Neural cell (in vitro differentiated cells): Measurements from ENCODE around the gene NME9.

Experiments used
- EP300 ChIP-seq: fragments of 450-650 bp; conservative IDR thresholded peaks from 2 replicates; pipeline ENCODE4 v1.6.1; 2014; ENCODE audit warnings: antibody characterized with exemption, mild to moderate bottlenecking, moderate library complexity; ENCODE audit not compliant: poor library complexity, severe bottlenecking
- EZH2 ChIP-seq: fragments of 200-600, 300-800 bp; shearing (Covaris generic), sonication (generic); IDR thresholded peaks from 2 replicates; pipeline ENCODE4 v1.6.1; 2014; ENCODE audit warnings: antibody characterized with exemption, low read length, borderline replicate concordance, mild to moderate bottlenecking; ENCODE audit not compliant: insufficient read depth, poor library complexity, severe bottlenecking
- MXI1 ChIP-seq: fragments of 450-650 bp; conservative IDR thresholded peaks from 2 replicates; pipeline ENCODE4 v1.6.1; 2014; ENCODE audit warnings: antibody characterized with exemption, mild to moderate bottlenecking; ENCODE audit not compliant: poor library complexity, severe bottlenecking
- TAF1 ChIP-seq: IDR thresholded peaks from 2 replicates; pipeline ENCODE4 v1.6.1; 2012; ENCODE audit warnings: low read depth
- TF ChIP-seq, protein P1 (sequence below): fragments of 450-650 bp; IDR thresholded peaks from 2 replicates; pipeline ENCODE4 v1.5.1; 2014; ENCODE audit warnings: antibody characterized with exemption, mild to moderate bottlenecking, moderate library complexity; ENCODE audit not compliant: poor library complexity, severe bottlenecking

- TF ChIP-seq, protein P1, sequence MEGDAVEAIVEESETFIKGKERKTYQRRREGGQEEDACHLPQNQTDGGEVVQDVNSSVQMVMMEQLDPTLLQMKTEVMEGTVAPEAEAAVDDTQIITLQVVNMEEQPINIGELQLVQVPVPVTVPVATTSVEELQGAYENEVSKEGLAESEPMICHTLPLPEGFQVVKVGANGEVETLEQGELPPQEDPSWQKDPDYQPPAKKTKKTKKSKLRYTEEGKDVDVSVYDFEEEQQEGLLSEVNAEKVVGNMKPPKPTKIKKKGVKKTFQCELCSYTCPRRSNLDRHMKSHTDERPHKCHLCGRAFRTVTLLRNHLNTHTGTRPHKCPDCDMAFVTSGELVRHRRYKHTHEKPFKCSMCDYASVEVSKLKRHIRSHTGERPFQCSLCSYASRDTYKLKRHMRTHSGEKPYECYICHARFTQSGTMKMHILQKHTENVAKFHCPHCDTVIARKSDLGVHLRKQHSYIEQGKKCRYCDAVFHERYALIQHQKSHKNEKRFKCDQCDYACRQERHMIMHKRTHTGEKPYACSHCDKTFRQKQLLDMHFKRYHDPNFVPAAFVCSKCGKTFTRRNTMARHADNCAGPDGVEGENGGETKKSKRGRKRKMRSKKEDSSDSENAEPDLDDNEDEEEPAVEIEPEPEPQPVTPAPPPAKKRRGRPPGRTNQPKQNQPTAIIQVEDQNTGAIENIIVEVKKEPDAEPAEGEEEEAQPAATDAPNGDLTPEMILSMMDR = no peak
- TF ChIP-seq TAF1 (no peak), EZH2 (no peak), MXI1 (no peak), EP300 (no peak)
Observed at GRCh38 chr3:138289701-138290100, 40.0 kb downstream of the NME9 start.
